ENCODE data around the gene EGFLAM. TPM values are rescaled to one million over a fixed set of nuclear protein-coding genes. Genes with fewer than 3 reads are reported as not detected.

The EGFLAM gene
- polyA plus RNA-seq, 1 donor from 2014 or later = not detected

GRCh38 chr5:38249812-38250211, 8.5 kb upstream of the EGFLAM start:
- Histone ChIP-seq H3K27me3 (ENCODE audit: insufficient read depth, low read depth, low read length) (peaks cover 1% of the 10 kb centered on the region), H2AFZ (ENCODE audit: low read depth, low read length) (no peak overlapping the region), H3K4me3 (ENCODE audit: low read length) (no peak overlapping the region), H3K36me3 (ENCODE audit: insufficient read depth, low read length) (no peaks in the 10 kb centered on the region), H4K20me1 (ENCODE audit: insufficient read depth) (no peaks in the 10 kb centered on the region), H3K9me3 (ENCODE audit: low read length) (no peaks in the 10 kb centered on the region), H3K79me2 (replicated peaks; ENCODE audit: insufficient read depth, low read length) (no peaks in the 10 kb centered on the region), H3K9ac (ENCODE audit: low read length) (no peak overlapping the region), H3K9me2 (ENCODE audit: insufficient read depth, low read length) (no peaks in the 10 kb centered on the region), H3K27ac (ENCODE audit: low read length) (no peak overlapping the region), H3K4me2 (ENCODE audit: low read length) (no peak overlapping the region), H3F3A (ENCODE audit: insufficient read depth, low read length, poor library complexity, severe bottlenecking) (no peaks in the 10 kb centered on the region)
- TF ChIP-seq REST (IDR thresholded peaks at IDR 0.05; ENCODE audit: borderline replicate concordance) = no peak
- no peak for TF ChIP-seq RAD21 (conservative IDR thresholded peaks at IDR 0.05)
- no peak for TF ChIP-seq POLR2AphosphoS5 (IDR thresholded peaks at IDR 0.05)
- TF ChIP-seq MXI1 (conservative IDR thresholded peaks at IDR 0.05; ENCODE audit: poor library complexity, severe bottlenecking) = no peak
- no peak for TF ChIP-seq TAF1 (IDR thresholded peaks at IDR 0.05; ENCODE audit: low read depth)
- TF ChIP-seq EZH2 (IDR thresholded peaks at IDR 0.05; ENCODE audit: borderline replicate concordance, insufficient read depth, low read length, poor library complexity, severe bottlenecking) = no peak
- no peak for TF ChIP-seq SMC3 (conservative IDR thresholded peaks at IDR 0.05; ENCODE audit: poor library complexity)
- TF ChIP-seq EP300 (conservative IDR thresholded peaks at IDR 0.05; ENCODE audit: poor library complexity, severe bottlenecking) = no peak
- no peak for TF ChIP-seq CTCF (IDR thresholded peaks at IDR 0.05; ENCODE audit: poor library complexity, severe bottlenecking)

- no peaks in the 10 kb centered on the region for H3K9me2 ChIP-seq (ENCODE audit: insufficient read depth, low read length)
- no peak overlapping the region for H2AFZ ChIP-seq (ENCODE audit: low read depth, low read length)
- peaks cover 11% of the 10 kb centered on the region for H3K27me3 ChIP-seq (ENCODE audit: insufficient read depth, low read depth, low read length)
- no peak for TF ChIP-seq TAF1 (IDR thresholded peaks at IDR 0.05; ENCODE audit: low read depth)
- no peak for TF ChIP-seq RAD21 (conservative IDR thresholded peaks at IDR 0.05)
- no peak for TF ChIP-seq EZH2 (IDR thresholded peaks at IDR 0.05; ENCODE audit: borderline replicate concordance, insufficient read depth, low read length, poor library complexity, severe bottlenecking)
- no peak for TF ChIP-seq EP300 (conservative IDR thresholded peaks at IDR 0.05; ENCODE audit: poor library complexity, severe bottlenecking)
- no peak for TF ChIP-seq MXI1 (conservative IDR thresholded peaks at IDR 0.05; ENCODE audit: poor library complexity, severe bottlenecking)
- no peak for TF ChIP-seq CTCF (IDR thresholded peaks at IDR 0.05; ENCODE audit: poor library complexity, severe bottlenecking)
- TF ChIP-seq SMC3 (conservative IDR thresholded peaks at IDR 0.05; ENCODE audit: poor library complexity) = no peak
- no peak for TF ChIP-seq POLR2AphosphoS5 (IDR thresholded peaks at IDR 0.05)
- no peak for TF ChIP-seq REST (IDR thresholded peaks at IDR 0.05; ENCODE audit: borderline replicate concordance)
- no peak overlapping the region for H3K27ac ChIP-seq (ENCODE audit: low read length)
- no peak overlapping the region for H3K4me3 ChIP-seq (ENCODE audit: low read length)
- no peaks in the 10 kb centered on the region for H3F3A ChIP-seq (ENCODE audit: insufficient read depth, low read length, poor library complexity, severe bottlenecking)
- H3K9ac ChIP-seq (ENCODE audit: low read length) = no peak overlapping the region
- no peaks in the 10 kb centered on the region for H3K79me2 ChIP-seq (replicated peaks; ENCODE audit: insufficient read depth, low read length)
- no peak overlapping the region for H3K4me2 ChIP-seq (ENCODE audit: low read length)
- H3K36me3 ChIP-seq (ENCODE audit: insufficient read depth, low read length) = no peaks in the 10 kb centered on the region
- H3K9me3 ChIP-seq (ENCODE audit: low read length) = no peaks in the 10 kb centered on the region
- H4K20me1 ChIP-seq (ENCODE audit: insufficient read depth) = no peaks in the 10 kb centered on the region
Measured at GRCh38 chr5:38250763-38251448, 7.5 kb upstream of the EGFLAM start.

Measured in neural cell (in vitro differentiated cells).